A549 (cell line): Measurements from ENCODE around the gene AUTS2. TPM values are rescaled to one million over a fixed set of nuclear protein-coding genes. Genes with fewer than 3 reads are reported as not detected.

ENCODE experiments used
- ATAC-seq, 2 experiments: fragments of 200-7000 bp in 1 of 2; fragments of >200 bp in 1 of 2; cut with Nextera tagmentation in 1 of 2; cut with Tn5 transposase in 1 of 2; 3 replicates each; pipeline versions ENCODE4 v1.8.0 to v1.9.1; 2018 to 2020; ENCODE audit warnings: mild to moderate bottlenecking in 1 of 2, moderate library complexity in 1 of 2
- CTCF ChIA-PET: fragments of 300-600 bp; sonication (Branson Sonifier 250); formaldehyde crosslinking; extraction: SDS; loops from one replicate; lab custom pipeline; 2021; ENCODE audit warnings: antibody characterized with exemption, inconsistent platforms; lab: Yijun Ruan, JAX
- POLR2A ChIA-PET: fragments of 350-600 bp; formaldehyde crosslinking; extraction: SDS; loops from one replicate; lab custom pipeline; 2021; ENCODE audit warnings: antibody characterized with exemption, inconsistent platforms; lab: Yijun Ruan, JAX
- DNase-seq, 2 experiments: peaks; one replicate each; pipeline versions ENCODE4 v3.0.0 to v3.0.0-alpha.2; 2011 to 2016; ENCODE audit warnings: low read depth in 1 of 2, low spot score in 1 of 2
- FAIRE-seq: peaks from 2 replicates; lab custom pipeline; 2011; peaks lifted over from hg19 to GRCh38; lab: Jason Lieb, UNC
- H3K27ac ChIP-seq, 2 experiments: fragments of >200 bp; sonication (Bioruptor Twin); formaldehyde crosslinking; 3 replicates each; pipeline ENCODE4 v1.5.1; 2016 to 2017
- H3K4me1 ChIP-seq: fragments of >200 bp; sonication (Bioruptor Twin); formaldehyde crosslinking; 3 replicates; pipeline ENCODE4 v1.6.1; 2016
- H3K4me2 ChIP-seq: fragments of >200 bp; sonication (Bioruptor Twin); formaldehyde crosslinking; 3 replicates; pipeline ENCODE4 v1.6.1; 2016
- H3K4me3 ChIP-seq: fragments of >200 bp; sonication (Bioruptor Twin); formaldehyde crosslinking; 3 replicates; pipeline ENCODE4 v1.5.1; 2016
- H3K9me3 ChIP-seq: fragments of >200 bp; sonication (Bioruptor Twin); formaldehyde crosslinking; 3 replicates; pipeline ENCODE4 v1.6.1; 2016
- CBX2 ChIP-seq: fragments of 200-600 bp; sonication (generic); IDR thresholded peaks from 2 replicates; pipeline ENCODE4 v1.6.1; 2016; ENCODE audit warnings: low read depth, mild to moderate bottlenecking, borderline replicate concordance
- CBX8 ChIP-seq: fragments of 200-600 bp; sonication (generic); IDR thresholded peaks from 2 replicates; pipeline ENCODE4 v1.6.1; 2016
- CHD2 ChIP-seq: fragments of 150-350 bp; IDR thresholded peaks from 2 replicates; pipeline ENCODE4 v1.6.1; 2014; ENCODE audit warnings: low read length; ENCODE audit not compliant: partially characterized antibody
- CHD4 ChIP-seq: fragments of 200-600 bp; sonication (generic); IDR thresholded peaks from 2 replicates; pipeline ENCODE4 v1.6.1; 2016; ENCODE audit warnings: antibody characterized with exemption, mild to moderate bottlenecking, borderline replicate concordance
- EHF ChIP-seq: fragments of 250-450 bp; sonication (Bioruptor Pico); IDR thresholded peaks from 2 replicates; pipeline ENCODE4 v1.5.0; 2020; ENCODE audit warnings: mild to moderate bottlenecking
- EHMT2 ChIP-seq: fragments of 200-600 bp; sonication (generic); IDR thresholded peaks from 2 replicates; pipeline ENCODE4 v1.6.1; 2016; ENCODE audit warnings: antibody characterized with exemption, low read depth, mild to moderate bottlenecking, moderate library complexity
- ESRRA ChIP-seq: fragments of 150-350 bp; IDR thresholded peaks from 2 replicates; pipeline ENCODE4 v1.6.1; 2014; ENCODE audit warnings: mild to moderate bottlenecking, low read length, borderline replicate concordance
- FOXS1 ChIP-seq: fragments of 250-450 bp; sonication (Bioruptor Pico); IDR thresholded peaks from 2 replicates; pipeline ENCODE4 v1.5.0; 2020; ENCODE audit warnings: mild to moderate bottlenecking, moderate library complexity
- GATA3 ChIP-seq: IDR thresholded peaks from 2 replicates; pipeline ENCODE4 v1.6.1; 2012; ENCODE audit warnings: borderline replicate concordance
- HOXA7 ChIP-seq: fragments of 250-450 bp; sonication (Bioruptor Pico); IDR thresholded peaks from 2 replicates; pipeline ENCODE4 v1.5.0; 2020; ENCODE audit warnings: mild to moderate bottlenecking, moderate library complexity
- HOXB13 ChIP-seq: fragments of 250-450 bp; sonication (Bioruptor Pico); IDR thresholded peaks from 2 replicates; pipeline ENCODE4 v1.5.0; 2020; ENCODE audit warnings: low read depth, mild to moderate bottlenecking, moderate library complexity
- JUNB ChIP-seq: fragments of >200 bp; sonication (Bioruptor Twin); formaldehyde crosslinking; IDR thresholded peaks from 2 replicates; pipeline ENCODE4 v1.6.1; 2016
- KDM5A ChIP-seq: fragments of 200-600 bp; sonication (generic); IDR thresholded peaks from 2 replicates; pipeline ENCODE4 v1.6.1; 2016; ENCODE audit warnings: antibody characterized with exemption, mild to moderate bottlenecking
- MAFK ChIP-seq: fragments of 450-650 bp; IDR thresholded peaks from 2 replicates; pipeline ENCODE4 v1.6.1; 2014; ENCODE audit not compliant: partially characterized antibody
- NPAS2 ChIP-seq: fragments of 250-450 bp; sonication (Bioruptor Pico); IDR thresholded peaks from 2 replicates; pipeline ENCODE4 v1.8.0; 2022; ENCODE audit warnings: mild to moderate bottlenecking, moderate library complexity, borderline replicate concordance
- NR3C1 ChIP-seq: fragments of >200 bp; sonication (Bioruptor Twin); formaldehyde crosslinking; IDR thresholded peaks from 3 replicates; pipeline ENCODE4 v1.6.1; 2017
- RCOR1 ChIP-seq: fragments of 150-350 bp; IDR thresholded peaks from 2 replicates; pipeline ENCODE4 v1.6.1; 2014; ENCODE audit warnings: antibody characterized with exemption, low read length, low read depth
- TP53 ChIP-seq: fragments of 250-450 bp; sonication (Bioruptor Pico); IDR thresholded peaks from 2 replicates; pipeline ENCODE4 v1.5.0; 2021; ENCODE audit warnings: mild to moderate bottlenecking, moderate library complexity
- ZNF302 ChIP-seq: fragments of 250-450 bp; sonication (Bioruptor Pico); IDR thresholded peaks from 2 replicates; pipeline ENCODE4 v1.9.0; 2021; ENCODE audit warnings: inconsistent platforms, mild to moderate bottlenecking, moderate library complexity
- ZSCAN20 ChIP-seq: fragments of 250-450 bp; sonication (Bioruptor Pico); IDR thresholded peaks from 2 replicates; pipeline ENCODE4 v1.8.0; 2022; ENCODE audit warnings: mild to moderate bottlenecking, moderate library complexity
- WGBS: methylation state at CpG from one replicate; pipeline ENCODE4 v1.1.6; 2017; ENCODE audit errors: missing lambda C conversion rate; 5-methylcytosine and 5-hydroxymethylcytosine counted together
- polyA plus RNA-seq, 4 experiments: library from polyadenylated mRNA; depleted of rRNA in 3 of 4; stranded (reverse); fragments of >200 nt; fragmentation: RNase III in 1 of 4; extraction: RNeasy Plus Mini Kit Qiagen cat#74134 plus additional on column Dnase treatment in 1 of 4; gene quantifications; 2 replicates in 3 of 4; 3 replicates in 1 of 4; pipeline ENCODE4 v1.2.3, GENCODE V29; 2011 to 2017
- TF ChIP-seq, protein P1 (sequence below): fragments of >200 bp; sonication (Bioruptor Twin); formaldehyde crosslinking; IDR thresholded peaks from 3 replicates; pipeline ENCODE4 v1.5.1; 2016
- TF ChIP-seq, protein P2 (sequence below): IDR thresholded peaks from 2 replicates; pipeline ENCODE4 v1.6.1; 2012
- TF ChIP-seq, protein P3 (sequence below): fragments of 200-600 bp; sonication (generic); IDR thresholded peaks from 2 replicates; pipeline ENCODE4 v1.6.1; 2016; ENCODE audit warnings: antibody characterized with exemption, mild to moderate bottlenecking, moderate library complexity
- TF ChIP-seq, protein P4 (sequence below): fragments of 250-450 bp; sonication (Bioruptor Pico); IDR thresholded peaks from 2 replicates; pipeline ENCODE4 v1.5.0; 2020; ENCODE audit warnings: low read depth, mild to moderate bottlenecking, moderate library complexity
- TF ChIP-seq, protein P5 (sequence below): fragments of >200 bp; sonication (Bioruptor Twin); formaldehyde crosslinking; IDR thresholded peaks from 3 replicates; pipeline ENCODE4 v1.6.1; 2016
- TF ChIP-seq, protein P6 (sequence below): fragments of 450-650 bp; IDR thresholded peaks from 2 replicates; pipeline ENCODE4 v1.6.1; 2014; ENCODE audit warnings: antibody characterized with exemption
- TF ChIP-seq, protein P7 (sequence below): IDR thresholded peaks from 2 replicates; pipeline ENCODE4 v1.6.1; 2012

Gene AUTS2
- polyA plus RNA-seq, 2 of the 4 experiments (the other 2 are of a cell fraction): 1.6 to 3.6 TPM

DNA sequence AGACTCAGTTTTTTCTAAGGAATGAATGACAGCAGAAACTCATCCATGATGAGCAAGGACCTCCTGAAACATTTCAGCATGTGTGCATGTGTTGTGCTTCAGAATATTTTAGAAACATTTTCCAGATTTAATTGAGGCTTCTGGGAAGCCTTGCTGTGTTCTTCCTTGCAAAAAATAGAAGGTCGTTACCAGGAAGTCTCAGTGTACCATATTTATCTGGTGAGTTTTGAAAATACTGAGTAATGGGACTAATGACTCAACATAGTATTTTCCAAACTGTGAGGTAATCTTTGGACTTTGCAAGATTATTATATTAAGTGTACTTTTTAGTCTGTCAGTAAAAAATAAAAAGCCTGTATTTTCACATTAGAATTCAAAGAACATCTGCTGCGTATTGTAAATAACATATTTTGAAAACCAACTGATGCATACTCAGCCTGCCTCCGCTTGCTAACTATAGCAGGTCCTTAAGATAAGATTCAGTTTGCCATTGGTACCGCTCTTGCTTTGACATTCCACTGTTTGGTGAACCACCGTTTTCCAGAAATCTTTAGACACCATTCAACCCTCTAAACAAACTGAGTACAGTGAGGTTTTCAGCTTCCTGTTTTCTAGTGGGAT, 794.1 kb downstream of the AUTS2 start:
- WGBS: 23% methylated on average over 5 of the region's 5 CpGs
- DNase-seq: no peak
- FAIRE-seq: no peak
- no peak overlapping the region for H3K27ac ChIP-seq
- no peaks in the 10 kb centered on the region for H3K9me3 ChIP-seq
- no peaks in the 10 kb centered on the region for H3K4me1 ChIP-seq
- POLR2A ChIA-PET: no interaction called here
- no peak overlapping the region for H3K4me3 ChIP-seq
- TF ChIP-seq EHMT2 (no peak), ZSCAN20 (CRISPR knock-in tag) (no peak), MAFK (no peak), ZNF302 (no peak), RCOR1 (no peak), JUNB (no peak), CHD4 (no peak), KDM5A (no peak), CBX2 (no peak), HOXB13 (CRISPR knock-in tag) (no peak)
- TF ChIP-seq, protein P1, sequence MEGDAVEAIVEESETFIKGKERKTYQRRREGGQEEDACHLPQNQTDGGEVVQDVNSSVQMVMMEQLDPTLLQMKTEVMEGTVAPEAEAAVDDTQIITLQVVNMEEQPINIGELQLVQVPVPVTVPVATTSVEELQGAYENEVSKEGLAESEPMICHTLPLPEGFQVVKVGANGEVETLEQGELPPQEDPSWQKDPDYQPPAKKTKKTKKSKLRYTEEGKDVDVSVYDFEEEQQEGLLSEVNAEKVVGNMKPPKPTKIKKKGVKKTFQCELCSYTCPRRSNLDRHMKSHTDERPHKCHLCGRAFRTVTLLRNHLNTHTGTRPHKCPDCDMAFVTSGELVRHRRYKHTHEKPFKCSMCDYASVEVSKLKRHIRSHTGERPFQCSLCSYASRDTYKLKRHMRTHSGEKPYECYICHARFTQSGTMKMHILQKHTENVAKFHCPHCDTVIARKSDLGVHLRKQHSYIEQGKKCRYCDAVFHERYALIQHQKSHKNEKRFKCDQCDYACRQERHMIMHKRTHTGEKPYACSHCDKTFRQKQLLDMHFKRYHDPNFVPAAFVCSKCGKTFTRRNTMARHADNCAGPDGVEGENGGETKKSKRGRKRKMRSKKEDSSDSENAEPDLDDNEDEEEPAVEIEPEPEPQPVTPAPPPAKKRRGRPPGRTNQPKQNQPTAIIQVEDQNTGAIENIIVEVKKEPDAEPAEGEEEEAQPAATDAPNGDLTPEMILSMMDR: no peak
- TF ChIP-seq, protein P2, sequence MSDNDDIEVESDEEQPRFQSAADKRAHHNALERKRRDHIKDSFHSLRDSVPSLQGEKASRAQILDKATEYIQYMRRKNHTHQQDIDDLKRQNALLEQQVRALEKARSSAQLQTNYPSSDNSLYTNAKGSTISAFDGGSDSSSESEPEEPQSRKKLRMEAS: no peak
- TF ChIP-seq, protein P3, sequence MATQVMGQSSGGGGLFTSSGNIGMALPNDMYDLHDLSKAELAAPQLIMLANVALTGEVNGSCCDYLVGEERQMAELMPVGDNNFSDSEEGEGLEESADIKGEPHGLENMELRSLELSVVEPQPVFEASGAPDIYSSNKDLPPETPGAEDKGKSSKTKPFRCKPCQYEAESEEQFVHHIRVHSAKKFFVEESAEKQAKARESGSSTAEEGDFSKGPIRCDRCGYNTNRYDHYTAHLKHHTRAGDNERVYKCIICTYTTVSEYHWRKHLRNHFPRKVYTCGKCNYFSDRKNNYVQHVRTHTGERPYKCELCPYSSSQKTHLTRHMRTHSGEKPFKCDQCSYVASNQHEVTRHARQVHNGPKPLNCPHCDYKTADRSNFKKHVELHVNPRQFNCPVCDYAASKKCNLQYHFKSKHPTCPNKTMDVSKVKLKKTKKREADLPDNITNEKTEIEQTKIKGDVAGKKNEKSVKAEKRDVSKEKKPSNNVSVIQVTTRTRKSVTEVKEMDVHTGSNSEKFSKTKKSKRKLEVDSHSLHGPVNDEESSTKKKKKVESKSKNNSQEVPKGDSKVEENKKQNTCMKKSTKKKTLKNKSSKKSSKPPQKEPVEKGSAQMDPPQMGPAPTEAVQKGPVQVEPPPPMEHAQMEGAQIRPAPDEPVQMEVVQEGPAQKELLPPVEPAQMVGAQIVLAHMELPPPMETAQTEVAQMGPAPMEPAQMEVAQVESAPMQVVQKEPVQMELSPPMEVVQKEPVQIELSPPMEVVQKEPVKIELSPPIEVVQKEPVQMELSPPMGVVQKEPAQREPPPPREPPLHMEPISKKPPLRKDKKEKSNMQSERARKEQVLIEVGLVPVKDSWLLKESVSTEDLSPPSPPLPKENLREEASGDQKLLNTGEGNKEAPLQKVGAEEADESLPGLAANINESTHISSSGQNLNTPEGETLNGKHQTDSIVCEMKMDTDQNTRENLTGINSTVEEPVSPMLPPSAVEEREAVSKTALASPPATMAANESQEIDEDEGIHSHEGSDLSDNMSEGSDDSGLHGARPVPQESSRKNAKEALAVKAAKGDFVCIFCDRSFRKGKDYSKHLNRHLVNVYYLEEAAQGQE: no peak
- TF ChIP-seq, protein P4, sequence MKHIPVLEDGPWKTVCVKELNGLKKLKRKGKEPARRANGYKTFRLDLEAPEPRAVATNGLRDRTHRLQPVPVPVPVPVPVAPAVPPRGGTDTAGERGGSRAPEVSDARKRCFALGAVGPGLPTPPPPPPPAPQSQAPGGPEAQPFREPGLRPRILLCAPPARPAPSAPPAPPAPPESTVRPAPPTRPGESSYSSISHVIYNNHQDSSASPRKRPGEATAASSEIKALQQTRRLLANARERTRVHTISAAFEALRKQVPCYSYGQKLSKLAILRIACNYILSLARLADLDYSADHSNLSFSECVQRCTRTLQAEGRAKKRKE (CRISPR knock-in tag): no peak
- TF ChIP-seq, protein P5, sequence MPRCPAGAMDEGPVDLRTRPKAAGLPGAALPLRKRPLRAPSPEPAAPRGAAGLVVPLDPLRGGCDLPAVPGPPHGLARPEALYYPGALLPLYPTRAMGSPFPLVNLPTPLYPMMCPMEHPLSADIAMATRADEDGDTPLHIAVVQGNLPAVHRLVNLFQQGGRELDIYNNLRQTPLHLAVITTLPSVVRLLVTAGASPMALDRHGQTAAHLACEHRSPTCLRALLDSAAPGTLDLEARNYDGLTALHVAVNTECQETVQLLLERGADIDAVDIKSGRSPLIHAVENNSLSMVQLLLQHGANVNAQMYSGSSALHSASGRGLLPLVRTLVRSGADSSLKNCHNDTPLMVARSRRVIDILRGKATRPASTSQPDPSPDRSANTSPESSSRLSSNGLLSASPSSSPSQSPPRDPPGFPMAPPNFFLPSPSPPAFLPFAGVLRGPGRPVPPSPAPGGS: no peak
- H3K4me2 ChIP-seq: no peak overlapping the region
- no peak for ATAC-seq
- CTCF ChIA-PET: no interaction called here

DNA sequence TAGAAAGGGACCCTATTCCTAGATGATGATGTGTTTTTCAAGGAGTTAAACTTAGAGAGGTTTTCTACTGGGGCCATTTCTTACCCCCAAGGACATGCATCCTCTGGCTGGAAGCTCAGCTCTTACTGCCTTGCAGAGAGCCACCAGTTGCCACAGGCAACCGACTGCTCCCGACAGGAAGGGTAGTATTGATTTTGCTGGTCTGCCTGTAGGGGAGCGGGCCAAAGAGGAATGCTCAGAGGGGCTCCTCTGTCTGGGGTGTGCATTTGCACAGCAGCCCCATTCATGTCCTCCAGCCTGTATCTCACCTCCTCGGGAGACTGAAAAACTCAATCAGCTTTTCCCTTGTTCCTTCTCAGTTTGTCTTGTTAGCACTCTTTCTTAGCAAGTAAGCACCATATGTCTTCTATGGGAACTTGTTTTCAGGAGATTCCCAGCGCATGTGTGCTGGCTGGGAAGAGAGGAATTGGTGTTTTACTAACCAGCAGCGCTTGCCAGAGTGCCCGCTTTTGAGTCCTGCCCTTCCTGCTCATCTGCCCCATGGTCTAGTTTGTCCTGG, 794.7 kb downstream of the AUTS2 start:
- POLR2A ChIA-PET: no interaction called here
- ATAC-seq: no peak
- no peak overlapping the region for H3K27ac ChIP-seq
- H3K4me1 ChIP-seq: no peaks in the 10 kb centered on the region
- no peak for DNase-seq
- no peak overlapping the region for H3K4me2 ChIP-seq
- FAIRE-seq: no peak
- CTCF ChIA-PET: no interaction called here
- no peaks in the 10 kb centered on the region for H3K9me3 ChIP-seq
- no peak overlapping the region for H3K4me3 ChIP-seq
- WGBS: 48% methylated on average over 7 of the region's 7 CpGs
- TF ChIP-seq GATA3: no peak
- no peak for TF ChIP-seq TP53 (CRISPR knock-in tag)
- TF ChIP-seq EHF: no peak
- no peak for TF ChIP-seq CHD2
- TF ChIP-seq FOXS1 (CRISPR knock-in tag): no peak
- no peak for TF ChIP-seq KDM5A
- TF ChIP-seq NR3C1: no peak
- TF ChIP-seq, protein P6, sequence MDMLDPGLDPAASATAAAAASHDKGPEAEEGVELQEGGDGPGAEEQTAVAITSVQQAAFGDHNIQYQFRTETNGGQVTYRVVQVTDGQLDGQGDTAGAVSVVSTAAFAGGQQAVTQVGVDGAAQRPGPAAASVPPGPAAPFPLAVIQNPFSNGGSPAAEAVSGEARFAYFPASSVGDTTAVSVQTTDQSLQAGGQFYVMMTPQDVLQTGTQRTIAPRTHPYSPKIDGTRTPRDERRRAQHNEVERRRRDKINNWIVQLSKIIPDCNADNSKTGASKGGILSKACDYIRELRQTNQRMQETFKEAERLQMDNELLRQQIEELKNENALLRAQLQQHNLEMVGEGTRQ: no peak
- TF ChIP-seq, protein P4 (CRISPR knock-in tag): no peak
- no peak for TF ChIP-seq ESRRA
- TF ChIP-seq, protein P7, sequence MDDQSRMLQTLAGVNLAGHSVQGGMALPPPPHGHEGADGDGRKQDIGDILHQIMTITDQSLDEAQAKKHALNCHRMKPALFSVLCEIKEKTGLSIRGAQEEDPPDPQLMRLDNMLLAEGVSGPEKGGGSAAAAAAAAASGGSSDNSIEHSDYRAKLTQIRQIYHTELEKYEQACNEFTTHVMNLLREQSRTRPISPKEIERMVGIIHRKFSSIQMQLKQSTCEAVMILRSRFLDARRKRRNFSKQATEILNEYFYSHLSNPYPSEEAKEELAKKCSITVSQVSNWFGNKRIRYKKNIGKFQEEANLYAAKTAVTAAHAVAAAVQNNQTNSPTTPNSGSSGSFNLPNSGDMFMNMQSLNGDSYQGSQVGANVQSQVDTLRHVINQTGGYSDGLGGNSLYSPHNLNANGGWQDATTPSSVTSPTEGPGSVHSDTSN: no peak
- TF ChIP-seq CBX8: no peak
- TF ChIP-seq NPAS2 (CRISPR knock-in tag): no peak
- no peak for TF ChIP-seq HOXA7
